Endometrial microvascular endothelial cells (primary cell): ENCODE results near the gene ACTR3. TPM values are rescaled to one million over a fixed set of nuclear protein-coding genes. Genes with fewer than 3 reads are reported as not detected.
"Not testable (repeated sequence)": the region's sequence is repeated elsewhere in the genome, so short reads cannot be mapped to it uniquely, and the experiment has no call there.

Source experiments
- in situ Hi-C: cut with HindIII; loops from 2 replicates; pipeline ENCODE4 v1.10.0; 2017; ENCODE audit warnings: low sequenced_read_pairs, low pct_unique_long_range_greater_than_20kb; ENCODE audit errors: inconsistent ontology term
- total RNA-seq: library from RNA; depleted of rRNA; stranded (reverse); fragments of >200 nt; gene quantifications from one replicate; pipeline ENCODE4 v1.2.3, GENCODE V29; 2015; ENCODE audit errors: inconsistent ontology term

ACTR3 gene
- total RNA-seq, 1 donor from 2014 or later, result 468 TPM

- in situ Hi-C loops, result loop anchor here (10.0 kb wide), 1 partner anchor 53 kb away; no protein-coding TSS in a partner anchor
Observed at GRCh38 chr2:113937501-113937900, 47.6 kb downstream of the ACTR3 start.

GRCh38 chr2:113940891-113941290 lies 51.0 kb downstream of the ACTR3 start:
- in situ Hi-C loops, result no loop called here

GRCh38 chr2:113945784-113946183 lies 55.9 kb downstream of the ACTR3 start:
- in situ Hi-C loops, result not testable (repeated sequence)

- in situ Hi-C loops, result not testable (repeated sequence)
Observed at GRCh38 chr2:113950906-113951305, 61.0 kb downstream of the ACTR3 start.

- in situ Hi-C loops, result no loop called here
Observed at GRCh38 chr2:113961000-113961399, 71.1 kb downstream of the ACTR3 start.

GRCh38 chr2:113962692-113963480 lies 73.0 kb downstream of the ACTR3 start:
- in situ Hi-C loops, result no loop called here

GRCh38 chr2:113963965-113964364 lies 74.1 kb downstream of the ACTR3 start:
- in situ Hi-C loops, result no loop called here

GRCh38 chr2:113964436-113964835 lies 74.5 kb downstream of the ACTR3 start:
- in situ Hi-C loops, result no loop called here

- in situ Hi-C loops, result no loop called here
Observed at GRCh38 chr2:113965228-113965627, 75.3 kb downstream of the ACTR3 start.

- in situ Hi-C loops, result no loop called here
Observed at GRCh38 chr2:113965644-113966043, 75.8 kb downstream of the ACTR3 start.

- in situ Hi-C loops, result no loop called here
Observed at GRCh38 chr2:113966171-113966570, 76.3 kb downstream of the ACTR3 start.

- in situ Hi-C loops, result no loop called here
Observed at GRCh38 chr2:113966832-113967231, 76.9 kb downstream of the ACTR3 start.

GRCh38 chr2:113967272-113967671 lies 77.4 kb downstream of the ACTR3 start:
- in situ Hi-C loops, result no loop called here

GRCh38 chr2:113972766-113973165 lies 82.9 kb downstream of the ACTR3 start:
- in situ Hi-C loops, result no loop called here

- in situ Hi-C loops, result no loop called here
Observed at GRCh38 chr2:113973810-113974209, 83.9 kb downstream of the ACTR3 start.

GRCh38 chr2:113974727-113975126 lies 84.8 kb downstream of the ACTR3 start:
- in situ Hi-C loops, result no loop called here

GRCh38 chr2:113976277-113976928 lies 86.5 kb downstream of the ACTR3 start:
- in situ Hi-C loops, result no loop called here

- in situ Hi-C loops, result no loop called here
Observed at GRCh38 chr2:113977060-113977659, 87.3 kb downstream of the ACTR3 start.

GRCh38 chr2:113977660-113978523 lies 88.0 kb downstream of the ACTR3 start:
- in situ Hi-C loops, result no loop called here
